Measurements from ENCODE around the gene STK11IP.

GRCh38 chr2:219598308-219599078 lies 836 bp downstream of the STK11IP start:
- TF ChIP-seq CTCF (IDR thresholded peaks at IDR 0.05 in 2 of 3, conservative IDR thresholded peaks at IDR 0.05 in 1 of 3; ENCODE audit: borderline replicate concordance in 1 of 3, insufficient read depth in 1 of 3, low read depth in 2 of 3, low read length in 2 of 3), result no peak
- no peak for TF ChIP-seq SP1 (IDR thresholded peaks at IDR 0.05; ENCODE audit: low read depth)
- no peak for TF ChIP-seq EZH2 (IDR thresholded peaks at IDR 0.05)
- TF ChIP-seq JUND (IDR thresholded peaks at IDR 0.05), result no peak
- peak; percentile 37 for TF ChIP-seq POLR2A (IDR thresholded peaks at IDR 0.05; ENCODE audit: borderline replicate concordance, extremely low read depth, insufficient read depth, insufficient read length)
- no peak for TF ChIP-seq ZFX (IDR thresholded peaks at IDR 0.05)
- no peak for TF ChIP-seq RAD21 (IDR thresholded peaks at IDR 0.05; ENCODE audit: low read depth)
- TF ChIP-seq EZH2phosphoT487 (IDR thresholded peaks at IDR 0.05; ENCODE audit: borderline replicate concordance), result no peak
- TF ChIP-seq ATF3 (IDR thresholded peaks at IDR 0.05), result no peak
- TF ChIP-seq CEBPB (IDR thresholded peaks at IDR 0.05; ENCODE audit: low read depth), result no peak
- no peak for TF ChIP-seq ZBTB33 (IDR thresholded peaks at IDR 0.05; ENCODE audit: extremely low read depth, insufficient replicate concordance, low read length)

All from HCT116 (cell line).